SK-N-SH (cell line): ENCODE data around the gene SLC40A1. TPM values are rescaled to one million over a fixed set of nuclear protein-coding genes. Genes with fewer than 3 reads are reported as not detected.
A peak's percentile ranks its signal among the peaks of the same experiment; 100 is the strongest.

Experiments used
- CTCF ChIA-PET: fragments of 300-600, 350-600 bp; formaldehyde crosslinking; extraction: SDS; loops from one replicate; lab custom pipeline; 2021; lab: Yijun Ruan, JAX
- POLR2A ChIA-PET: fragments of 350-600 bp; sonication (Branson Sonifier 250); formaldehyde crosslinking; extraction: SDS; loops from one replicate; lab custom pipeline; 2020; ENCODE audit warnings: antibody characterized with exemption, inconsistent platforms; lab: Yijun Ruan, JAX
- DNase-seq: peaks from one replicate; pipeline ENCODE4 v3.0.0; 2012
- H2AFZ ChIP-seq: fragments of 200-600 bp; sonication (generic); 2 replicates; pipeline ENCODE4 v1.8.1; 2016; ENCODE audit warnings: antibody characterized with exemption, mild to moderate bottlenecking, low read depth
- H3F3A ChIP-seq: fragments of 200-600 bp; sonication (generic); replicated peaks from 2 replicates; pipeline ENCODE3; 2016; ENCODE audit warnings: antibody characterized with exemption, mild to moderate bottlenecking; ENCODE audit not compliant: insufficient read depth
- H3K27ac ChIP-seq, 2 experiments: fragments of 200-500 bp in 1 of 2; fragments of 200-600 bp in 1 of 2; sonication (Bioruptor generic) in 1 of 2; sonication (generic), shearing (Covaris generic) in 1 of 2; 2 replicates each; pipeline versions ENCODE4 v1.5.1 to v1.6.1; 2014 to 2016; ENCODE audit warnings: low read depth in 2 of 2, inconsistent platforms in 1 of 2, low read length in 1 of 2, mild to moderate bottlenecking in 1 of 2, mixed read lengths in 1 of 2
- H3K27me3 ChIP-seq: fragments of 200-600 bp; sonication (generic), shearing (Covaris generic); 2 replicates; pipeline ENCODE4 v1.6.1; 2016; ENCODE audit warnings: mixed run types; ENCODE audit not compliant: insufficient read depth
- H3K36me3 ChIP-seq, 2 experiments: fragments of 200-500 bp in 1 of 2; fragments of 200-600 bp in 1 of 2; sonication (Bioruptor generic) in 1 of 2; sonication (generic) in 1 of 2; replicated peaks in 1 of 2; 2 replicates each; pipeline versions ENCODE3 to v1.5.1; 2014 to 2016; ENCODE audit warnings: low read length in 1 of 2, mild to moderate bottlenecking in 1 of 2; ENCODE audit not compliant: insufficient read depth in 2 of 2, control insufficient read depth in 1 of 2
- H3K4me1 ChIP-seq, 2 experiments: fragments of 200-500 bp in 1 of 2; fragments of 200-600 bp in 1 of 2; sonication (Bioruptor generic) in 1 of 2; sonication (generic), shearing (Covaris generic) in 1 of 2; 2 replicates each; pipeline versions ENCODE4 v1.5.1 to v1.6.1; 2014 to 2016; ENCODE audit warnings: low read depth in 1 of 2, low read length in 1 of 2, mixed run types in 1 of 2; ENCODE audit not compliant: insufficient read depth in 2 of 2, control insufficient read depth in 1 of 2
- H3K4me2 ChIP-seq: fragments of 200-600 bp; sonication (generic), shearing (Covaris generic); 2 replicates; pipeline ENCODE4 v1.6.1; 2017; ENCODE audit warnings: mixed run types
- H3K4me3 ChIP-seq, 2 experiments: fragments of 200-500 bp in 1 of 2; fragments of 200-600 bp in 1 of 2; sonication (Bioruptor generic) in 1 of 2; sonication (generic), shearing (Covaris generic) in 1 of 2; 2 replicates each; pipeline versions ENCODE4 v1.5.1 to v1.8.1; 2014 to 2016; ENCODE audit warnings: low read depth in 2 of 2, inconsistent platforms in 1 of 2, low read length in 1 of 2, mild to moderate bottlenecking in 1 of 2, mixed read lengths in 1 of 2, moderate library complexity in 1 of 2
- H3K79me2 ChIP-seq: fragments of 200-600 bp; sonication (generic); 2 replicates; pipeline ENCODE4 v1.8.1; 2017; ENCODE audit warnings: mild to moderate bottlenecking; ENCODE audit not compliant: insufficient read depth
- H3K9ac ChIP-seq: fragments of 200-600 bp; sonication (generic); 2 replicates; pipeline ENCODE4 v1.6.1; 2017; ENCODE audit warnings: mixed run types
- H3K9me2 ChIP-seq: fragments of 200-600 bp; sonication (generic); 2 replicates; pipeline ENCODE4 v1.6.1; 2017; ENCODE audit warnings: mixed run types
- H3K9me3 ChIP-seq: fragments of 200-600 bp; sonication (generic); 2 replicates; pipeline ENCODE4 v1.6.1; 2017; ENCODE audit warnings: mixed run types, mild to moderate bottlenecking, moderate library complexity
- H4K20me1 ChIP-seq: fragments of 200-600 bp; sonication (generic); 2 replicates; pipeline ENCODE4 v1.6.1; 2017; ENCODE audit warnings: mild to moderate bottlenecking, mixed run types; ENCODE audit not compliant: insufficient read depth
- ELF1 ChIP-seq: IDR thresholded peaks from 2 replicates; pipeline ENCODE4 v1.4.0; 2012
- FOXJ3 ChIP-seq: sonication (generic); formaldehyde crosslinking; IDR thresholded peaks from 2 replicates; pipeline ENCODE4 v1.5.1; 2020; ENCODE audit warnings: mild to moderate bottlenecking, missing genetic modification reagents
- GATA2 ChIP-seq: sonication (generic); formaldehyde crosslinking; IDR thresholded peaks from 2 replicates; pipeline ENCODE4 v1.5.0; 2020; ENCODE audit warnings: mild to moderate bottlenecking, missing genetic modification reagents
- POLR2AphosphoS5 ChIP-seq: IDR thresholded peaks from 2 replicates; pipeline ENCODE4 v1.6.1; 2012; ENCODE audit warnings: low read depth, low read length
- RXRA ChIP-seq: IDR thresholded peaks from 2 replicates; pipeline ENCODE4 v1.4.0; 2012; ENCODE audit warnings: low read depth, mild to moderate bottlenecking, borderline replicate concordance
- TEAD4 ChIP-seq: IDR thresholded peaks from 2 replicates; pipeline ENCODE4 v1.4.0; 2012; ENCODE audit warnings: mild to moderate bottlenecking, borderline replicate concordance; ENCODE audit not compliant: insufficient read depth
- YY1 ChIP-seq: IDR thresholded peaks from 2 replicates; pipeline ENCODE4 v1.4.0; 2012; ENCODE audit warnings: low read depth, mild to moderate bottlenecking
- WGBS: methylation state at CpG from one replicate; pipeline ENCODE4 v1.1.6; 2017; ENCODE audit warnings: low lambda C conversion rate; 5-methylcytosine and 5-hydroxymethylcytosine counted together
- polyA plus RNA-seq, 3 experiments: library from polyadenylated mRNA; depleted of rRNA; stranded (reverse); fragments of >200 nt; gene quantifications; 2 replicates each; pipeline ENCODE4 v1.2.3, GENCODE V29; 2012
- TF ChIP-seq, protein P1 (sequence below): IDR thresholded peaks from 2 replicates; pipeline ENCODE4 v1.4.0; 2012; ENCODE audit warnings: low read depth, borderline replicate concordance
- TF ChIP-seq, protein P2 (sequence below): IDR thresholded peaks from 2 replicates; pipeline ENCODE4 v1.6.1; 2012; ENCODE audit warnings: mild to moderate bottlenecking, low read depth, low read length, moderate library complexity
- TF ChIP-seq, protein P3 (sequence below): fragments of 200-600 bp; sonication (generic); IDR thresholded peaks from 2 replicates; pipeline ENCODE4 v1.6.1; 2017; ENCODE audit warnings: antibody characterized with exemption, mild to moderate bottlenecking, moderate library complexity

The SLC40A1 gene
- polyA plus RNA-seq, 1 of the 3 experiments (the other 2 are of a cell fraction), result 1.8 TPM

DNA sequence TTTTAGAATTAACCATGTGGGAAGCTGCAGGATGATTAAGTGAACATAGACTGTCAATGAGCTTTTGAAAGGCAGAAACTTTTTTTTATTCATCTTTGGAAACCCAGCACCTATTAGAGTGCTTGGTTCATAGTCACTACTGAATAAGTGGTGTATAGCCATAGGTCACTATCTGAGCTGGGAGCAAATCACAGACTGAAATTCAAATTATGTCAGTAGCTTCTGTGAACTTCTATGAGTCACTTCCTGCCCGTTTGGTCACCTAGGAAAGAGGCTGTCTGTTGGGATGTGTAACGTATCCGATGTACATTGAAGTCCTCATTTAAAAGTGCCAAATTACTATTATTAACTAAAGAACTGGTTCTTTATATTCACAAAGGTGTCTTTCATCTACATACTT is 20.5 kb upstream of the SLC40A1 start:
- Histone ChIP-seq H3K36me3 (no peaks in the 10 kb centered on the region), H3K9me3 (no peaks in the 10 kb centered on the region), H4K20me1 (no peaks in the 10 kb centered on the region), H3K27me3 (no peaks in the 10 kb centered on the region), H3K9ac (no peak overlapping the region), H3K4me2 (no peak overlapping the region), H3K27ac (no peak overlapping the region), H3K4me3 (no peak overlapping the region), H3K4me1 (no peaks in the 10 kb centered on the region; a peak in 1 of 4 replicates), H2AFZ (no peak overlapping the region), H3K9me2 (no peaks in the 10 kb centered on the region), H3F3A (peaks cover 4% of the 10 kb centered on the region), H3K79me2 (no peaks in the 10 kb centered on the region)
- ChIA-PET CTCF (interaction anchor here (0.6 to 0.9 kb wide), 2 partner anchors 16 to 26 kb away, joined by 3 read pairs; no protein-coding TSS in a partner anchor), POLR2A (no interaction called here)
- WGBS, result 56% methylated on average over 3 of the region's 3 CpGs
- no peak for DNase-seq
- TF ChIP-seq, protein P1, sequence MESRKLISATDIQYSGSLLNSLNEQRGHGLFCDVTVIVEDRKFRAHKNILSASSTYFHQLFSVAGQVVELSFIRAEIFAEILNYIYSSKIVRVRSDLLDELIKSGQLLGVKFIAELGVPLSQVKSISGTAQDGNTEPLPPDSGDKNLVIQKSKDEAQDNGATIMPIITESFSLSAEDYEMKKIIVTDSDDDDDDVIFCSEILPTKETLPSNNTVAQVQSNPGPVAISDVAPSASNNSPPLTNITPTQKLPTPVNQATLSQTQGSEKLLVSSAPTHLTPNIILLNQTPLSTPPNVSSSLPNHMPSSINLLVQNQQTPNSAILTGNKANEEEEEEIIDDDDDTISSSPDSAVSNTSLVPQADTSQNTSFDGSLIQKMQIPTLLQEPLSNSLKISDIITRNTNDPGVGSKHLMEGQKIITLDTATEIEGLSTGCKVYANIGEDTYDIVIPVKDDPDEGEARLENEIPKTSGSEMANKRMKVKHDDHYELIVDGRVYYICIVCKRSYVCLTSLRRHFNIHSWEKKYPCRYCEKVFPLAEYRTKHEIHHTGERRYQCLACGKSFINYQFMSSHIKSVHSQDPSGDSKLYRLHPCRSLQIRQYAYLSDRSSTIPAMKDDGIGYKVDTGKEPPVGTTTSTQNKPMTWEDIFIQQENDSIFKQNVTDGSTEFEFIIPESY, result no peak
- no peak for TF ChIP-seq FOXJ3
- TF ChIP-seq POLR2AphosphoS5, result no peak
- TF ChIP-seq, all 33 proteins: peak for 0

DNA sequence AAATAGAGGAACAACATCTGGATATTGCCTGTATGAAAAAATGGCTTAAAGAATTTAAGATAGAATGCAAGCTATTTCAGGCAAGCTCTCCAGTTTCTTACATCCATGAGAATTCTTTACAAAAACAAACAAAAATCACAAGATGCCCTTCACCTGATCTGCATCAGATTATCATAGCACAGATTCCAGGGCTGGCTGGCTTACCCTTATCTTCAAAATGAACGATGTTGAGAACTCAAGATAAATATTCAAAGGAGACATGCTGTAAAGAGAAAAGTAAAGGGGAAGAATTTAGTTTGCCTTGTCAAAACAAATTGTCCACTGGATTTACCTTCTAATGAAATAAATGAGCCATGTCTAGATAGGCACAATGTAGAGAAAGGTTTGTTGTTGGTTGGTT is 18.7 kb upstream of the SLC40A1 start:
- Histone ChIP-seq H4K20me1 (no peaks in the 10 kb centered on the region), H3K9me3 (no peaks in the 10 kb centered on the region), H3K27ac (peak overlapping the region in 1 of 2 experiments; percentile 34; a peak in 1 of 4 replicates), H3K79me2 (no peaks in the 10 kb centered on the region), H2AFZ (no peak overlapping the region), H3K4me1 (no peaks in the 10 kb centered on the region), H3K4me2 (no peak overlapping the region), H3K9ac (no peak overlapping the region), H3K27me3 (no peaks in the 10 kb centered on the region), H3K4me3 (no peak overlapping the region), H3F3A (peaks cover 4% of the 10 kb centered on the region), H3K36me3 (no peaks in the 10 kb centered on the region), H3K9me2 (no peaks in the 10 kb centered on the region)
- DNase-seq, result no peak
- 3% methylated on average over 1 of the region's 1 CpG for WGBS
- CTCF ChIA-PET, result interaction anchor here (0.7 kb wide), 1 partner anchor 19 kb away, joined by 3 read pairs; no protein-coding TSS in a partner anchor
- POLR2A ChIA-PET, result no interaction called here
- TF ChIP-seq FOXJ3 (no peak), GATA2 (CRISPR knock-in tag) (no peak), YY1 (no peak), ELF1 (no peak), RXRA (no peak), TEAD4 (no peak)
- TF ChIP-seq, protein P2, sequence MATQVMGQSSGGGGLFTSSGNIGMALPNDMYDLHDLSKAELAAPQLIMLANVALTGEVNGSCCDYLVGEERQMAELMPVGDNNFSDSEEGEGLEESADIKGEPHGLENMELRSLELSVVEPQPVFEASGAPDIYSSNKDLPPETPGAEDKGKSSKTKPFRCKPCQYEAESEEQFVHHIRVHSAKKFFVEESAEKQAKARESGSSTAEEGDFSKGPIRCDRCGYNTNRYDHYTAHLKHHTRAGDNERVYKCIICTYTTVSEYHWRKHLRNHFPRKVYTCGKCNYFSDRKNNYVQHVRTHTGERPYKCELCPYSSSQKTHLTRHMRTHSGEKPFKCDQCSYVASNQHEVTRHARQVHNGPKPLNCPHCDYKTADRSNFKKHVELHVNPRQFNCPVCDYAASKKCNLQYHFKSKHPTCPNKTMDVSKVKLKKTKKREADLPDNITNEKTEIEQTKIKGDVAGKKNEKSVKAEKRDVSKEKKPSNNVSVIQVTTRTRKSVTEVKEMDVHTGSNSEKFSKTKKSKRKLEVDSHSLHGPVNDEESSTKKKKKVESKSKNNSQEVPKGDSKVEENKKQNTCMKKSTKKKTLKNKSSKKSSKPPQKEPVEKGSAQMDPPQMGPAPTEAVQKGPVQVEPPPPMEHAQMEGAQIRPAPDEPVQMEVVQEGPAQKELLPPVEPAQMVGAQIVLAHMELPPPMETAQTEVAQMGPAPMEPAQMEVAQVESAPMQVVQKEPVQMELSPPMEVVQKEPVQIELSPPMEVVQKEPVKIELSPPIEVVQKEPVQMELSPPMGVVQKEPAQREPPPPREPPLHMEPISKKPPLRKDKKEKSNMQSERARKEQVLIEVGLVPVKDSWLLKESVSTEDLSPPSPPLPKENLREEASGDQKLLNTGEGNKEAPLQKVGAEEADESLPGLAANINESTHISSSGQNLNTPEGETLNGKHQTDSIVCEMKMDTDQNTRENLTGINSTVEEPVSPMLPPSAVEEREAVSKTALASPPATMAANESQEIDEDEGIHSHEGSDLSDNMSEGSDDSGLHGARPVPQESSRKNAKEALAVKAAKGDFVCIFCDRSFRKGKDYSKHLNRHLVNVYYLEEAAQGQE, result no peak
- TF ChIP-seq, protein P3, sequence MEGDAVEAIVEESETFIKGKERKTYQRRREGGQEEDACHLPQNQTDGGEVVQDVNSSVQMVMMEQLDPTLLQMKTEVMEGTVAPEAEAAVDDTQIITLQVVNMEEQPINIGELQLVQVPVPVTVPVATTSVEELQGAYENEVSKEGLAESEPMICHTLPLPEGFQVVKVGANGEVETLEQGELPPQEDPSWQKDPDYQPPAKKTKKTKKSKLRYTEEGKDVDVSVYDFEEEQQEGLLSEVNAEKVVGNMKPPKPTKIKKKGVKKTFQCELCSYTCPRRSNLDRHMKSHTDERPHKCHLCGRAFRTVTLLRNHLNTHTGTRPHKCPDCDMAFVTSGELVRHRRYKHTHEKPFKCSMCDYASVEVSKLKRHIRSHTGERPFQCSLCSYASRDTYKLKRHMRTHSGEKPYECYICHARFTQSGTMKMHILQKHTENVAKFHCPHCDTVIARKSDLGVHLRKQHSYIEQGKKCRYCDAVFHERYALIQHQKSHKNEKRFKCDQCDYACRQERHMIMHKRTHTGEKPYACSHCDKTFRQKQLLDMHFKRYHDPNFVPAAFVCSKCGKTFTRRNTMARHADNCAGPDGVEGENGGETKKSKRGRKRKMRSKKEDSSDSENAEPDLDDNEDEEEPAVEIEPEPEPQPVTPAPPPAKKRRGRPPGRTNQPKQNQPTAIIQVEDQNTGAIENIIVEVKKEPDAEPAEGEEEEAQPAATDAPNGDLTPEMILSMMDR, result no peak
